T-helper 2 cell treated with Interferon-gamma antibody and Interleukin-4, amounts not matched to agents 5 μg/mL and 100 μg/mL, for 36 hours (primary cell): Measurements from ENCODE around the gene RGS16.

Source experiments
- DNase-seq: peaks from one replicate; pipeline ENCODE4 v3.0.0; 2021; ENCODE audit warnings: low spot score
- H3K27ac Mint-ChIP-seq: one replicate; pipeline ENCODE4 v1.8.0; 2021; ENCODE audit warnings: mild to moderate bottlenecking, mixed read lengths
- H3K27me3 Mint-ChIP-seq: one replicate; pipeline ENCODE4 v1.8.0; 2021; ENCODE audit warnings: low read depth, mixed read lengths
- H3K36me3 Mint-ChIP-seq: one replicate; pipeline ENCODE4 v1.8.0; 2021; ENCODE audit warnings: low read depth, mixed read lengths
- H3K4me1 Mint-ChIP-seq: one replicate; pipeline ENCODE4 v1.8.0; 2021; ENCODE audit warnings: low read depth, mixed read lengths
- H3K4me3 Mint-ChIP-seq: one replicate; pipeline ENCODE4 v1.8.0; 2022; ENCODE audit warnings: mild to moderate bottlenecking, moderate library complexity, mixed read lengths
- H3K9me3 Mint-ChIP-seq: one replicate; pipeline ENCODE4 v1.8.0; 2021; ENCODE audit warnings: mixed read lengths

Gene RGS16

GRCh38 chr1:182608845-182609610 is 4.8 kb upstream of the RGS16 start:
- Mint-ChIP-seq H3K4me1 (peaks cover 29% of the 10 kb centered on the region), H3K4me3 (no peak overlapping the region), H3K27ac (no peak overlapping the region), H3K9me3 (no peaks in the 10 kb centered on the region), H3K36me3 (no peaks in the 10 kb centered on the region), H3K27me3 (peaks cover 49% of the 10 kb centered on the region)
- DNase-seq: no peak

GRCh38 chr1:182608236-182608635 is 4.0 kb upstream of the RGS16 start:
- no peak for DNase-seq
- Mint-ChIP-seq H3K9me3 (no peaks in the 10 kb centered on the region), H3K36me3 (peaks cover 5% of the 10 kb centered on the region), H3K4me1 (peaks cover 25% of the 10 kb centered on the region), H3K27ac (no peak overlapping the region), H3K27me3 (peaks cover 41% of the 10 kb centered on the region), H3K4me3 (no peak overlapping the region)

GRCh38 chr1:182607566-182607965 is 3.4 kb upstream of the RGS16 start:
- H3K4me1 Mint-ChIP-seq: peaks cover 28% of the 10 kb centered on the region
- no peak overlapping the region for H3K4me3 Mint-ChIP-seq
- DNase-seq: no peak
- H3K27me3 Mint-ChIP-seq: peaks cover 35% of the 10 kb centered on the region
- H3K9me3 Mint-ChIP-seq: no peaks in the 10 kb centered on the region
- H3K36me3 Mint-ChIP-seq: peaks cover 8% of the 10 kb centered on the region
- H3K27ac Mint-ChIP-seq: no peak overlapping the region

- Mint-ChIP-seq H3K36me3 (peaks cover 19% of the 10 kb centered on the region), H3K27me3 (peaks cover 10% of the 10 kb centered on the region), H3K4me1 (peaks cover 27% of the 10 kb centered on the region), H3K9me3 (no peaks in the 10 kb centered on the region), H3K27ac (peak overlapping the region; percentile 80), H3K4me3 (no peak overlapping the region)
- no peak for DNase-seq
Measured at GRCh38 chr1:182603646-182604174, 479 bp downstream of the RGS16 start.

- DNase-seq: peak; percentile 66
- Mint-ChIP-seq H3K9me3 (no peaks in the 10 kb centered on the region), H3K36me3 (peaks cover 19% of the 10 kb centered on the region), H3K27me3 (peaks cover 5% of the 10 kb centered on the region), H3K4me1 (peaks cover 27% of the 10 kb centered on the region), H3K27ac (peak overlapping the region; percentile 80), H3K4me3 (no peak overlapping the region)
Measured at GRCh38 chr1:182602935-182603645, 1.1 kb downstream of the RGS16 start.

GRCh38 chr1:182601913-182602312 is 2.3 kb downstream of the RGS16 start:
- Mint-ChIP-seq H3K4me1 (peaks cover 20% of the 10 kb centered on the region), H3K9me3 (no peaks in the 10 kb centered on the region), H3K27me3 (peaks cover under 1% of the 10 kb centered on the region), H3K36me3 (peaks cover 21% of the 10 kb centered on the region), H3K4me3 (no peak overlapping the region), H3K27ac (no peak overlapping the region)
- no peak for DNase-seq

- no peak overlapping the region for H3K4me3 Mint-ChIP-seq
- no peaks in the 10 kb centered on the region for H3K27me3 Mint-ChIP-seq
- peaks cover 19% of the 10 kb centered on the region for H3K4me1 Mint-ChIP-seq
- H3K27ac Mint-ChIP-seq: no peak overlapping the region
- no peaks in the 10 kb centered on the region for H3K9me3 Mint-ChIP-seq
- peak; percentile 62 for DNase-seq
- peaks cover 21% of the 10 kb centered on the region for H3K36me3 Mint-ChIP-seq
Measured at GRCh38 chr1:182601416-182601786, 2.8 kb downstream of the RGS16 start.

- peaks cover 21% of the 10 kb centered on the region for H3K36me3 Mint-ChIP-seq
- no peaks in the 10 kb centered on the region for H3K27me3 Mint-ChIP-seq
- DNase-seq: no peak
- no peak overlapping the region for H3K27ac Mint-ChIP-seq
- no peaks in the 10 kb centered on the region for H3K9me3 Mint-ChIP-seq
- H3K4me3 Mint-ChIP-seq: no peak overlapping the region
- H3K4me1 Mint-ChIP-seq: peaks cover 20% of the 10 kb centered on the region
Measured at GRCh38 chr1:182600745-182601415, 3.3 kb downstream of the RGS16 start.

- Mint-ChIP-seq H3K36me3 (peaks cover 21% of the 10 kb centered on the region), H3K4me1 (peaks cover 21% of the 10 kb centered on the region), H3K4me3 (no peak overlapping the region), H3K9me3 (no peaks in the 10 kb centered on the region), H3K27me3 (no peaks in the 10 kb centered on the region), H3K27ac (no peak overlapping the region)
- no peak for DNase-seq
Measured at GRCh38 chr1:182600036-182600713, 4.0 kb downstream of the RGS16 start.

GRCh38 chr1:182599339-182599738 is 4.8 kb downstream of the RGS16 start:
- H3K36me3 Mint-ChIP-seq: peaks cover 21% of the 10 kb centered on the region
- peaks cover 14% of the 10 kb centered on the region for H3K4me1 Mint-ChIP-seq
- no peak overlapping the region for H3K4me3 Mint-ChIP-seq
- H3K27ac Mint-ChIP-seq: no peak overlapping the region
- H3K9me3 Mint-ChIP-seq: no peaks in the 10 kb centered on the region
- no peaks in the 10 kb centered on the region for H3K27me3 Mint-ChIP-seq
- DNase-seq: no peak

- Mint-ChIP-seq H3K9me3 (no peaks in the 10 kb centered on the region), H3K27ac (no peak overlapping the region), H3K36me3 (peaks cover 16% of the 10 kb centered on the region), H3K27me3 (peaks cover 8% of the 10 kb centered on the region), H3K4me1 (peaks cover 10% of the 10 kb centered on the region), H3K4me3 (no peak overlapping the region)
- DNase-seq: no peak
Measured at GRCh38 chr1:182598296-182598695, 5.9 kb downstream of the RGS16 start.

- Mint-ChIP-seq H3K27ac (no peak overlapping the region), H3K4me1 (peaks cover 7% of the 10 kb centered on the region), H3K9me3 (no peaks in the 10 kb centered on the region), H3K4me3 (no peak overlapping the region), H3K36me3 (peaks cover 13% of the 10 kb centered on the region), H3K27me3 (peaks cover 13% of the 10 kb centered on the region)
- DNase-seq: no peak
Measured at GRCh38 chr1:182596934-182597333, 7.3 kb downstream of the RGS16 start.

- H3K36me3 Mint-ChIP-seq: peaks cover 13% of the 10 kb centered on the region
- no peaks in the 10 kb centered on the region for H3K9me3 Mint-ChIP-seq
- H3K27me3 Mint-ChIP-seq: peaks cover 16% of the 10 kb centered on the region
- peak; percentile 41 for DNase-seq
- no peak overlapping the region for H3K27ac Mint-ChIP-seq
- H3K4me3 Mint-ChIP-seq: no peak overlapping the region
- H3K4me1 Mint-ChIP-seq: peaks cover 7% of the 10 kb centered on the region
Measured at GRCh38 chr1:182595641-182596240, 8.4 kb downstream of the RGS16 start.
